Activated T-cell treated with anti-CD3 and anti-CD28 coated beads, Interleukin-2, amount 50 U/mL, for 72 hours (primary cell): ENCODE measurements around the gene CCZ1B. TPM values are rescaled to one million over a fixed set of nuclear protein-coding genes. Genes with fewer than 3 reads are reported as not detected.
"Not testable (repeated sequence)": the region's sequence is repeated elsewhere in the genome, so short reads cannot be mapped to it uniquely, and the experiment has no call there.

ENCODE experiments used
- ATAC-seq, 2 donors: fragments of 150-1000 bp; cut with Tn5 transposase; replicated peaks in 1 of 2; 2 replicates each; pipeline ENCODE4 v1.10.0; 2021; ENCODE audit warnings: moderate library complexity in 2 of 2, mild to moderate bottlenecking in 1 of 2
- DNase-seq, 2 donors: peaks; one replicate each; pipeline ENCODE4 v3.0.0; 2021 to 2022; ENCODE audit warnings: mixed read lengths in 1 of 2
- H3K27ac Mint-ChIP-seq: one replicate; pipeline ENCODE4 v1.8.0; 2022; ENCODE audit warnings: mild to moderate bottlenecking, moderate library complexity, mixed read lengths
- H3K27me3 Mint-ChIP-seq: one replicate; pipeline ENCODE4 v1.8.0; 2022; ENCODE audit warnings: low read depth, mixed read lengths
- H3K36me3 Mint-ChIP-seq, 2 donors: one replicate each; pipeline ENCODE4 v1.8.0; 2022; ENCODE audit warnings: mixed read lengths in 2 of 2, mild to moderate bottlenecking in 1 of 2; ENCODE audit not compliant: insufficient read depth in 2 of 2
- H3K4me1 Mint-ChIP-seq: one replicate; pipeline ENCODE4 v1.8.0; 2022; ENCODE audit warnings: low read depth, mixed read lengths
- H3K4me3 Mint-ChIP-seq, 2 donors: one replicate each; pipeline ENCODE4 v1.8.0; 2022; ENCODE audit warnings: mild to moderate bottlenecking in 2 of 2, mixed read lengths in 2 of 2, moderate library complexity in 2 of 2
- H3K9me3 Mint-ChIP-seq, 2 donors: one replicate each; pipeline ENCODE4 v1.8.0; 2022; ENCODE audit warnings: mixed read lengths in 2 of 2
- total RNA-seq, 2 donors: library from RNA; stranded (reverse); gene quantifications; one replicate each; pipeline ENCODE4 v1.2.3, GENCODE V29; 2022

Gene CCZ1B
- total RNA-seq, 2 donors from 2014 or later: 70.9 to 108 TPM

GRCh38 chr7:6821622-6822021, 4.5 kb downstream of the CCZ1B start:
- H3K27me3 Mint-ChIP-seq, ATAC-seq, H3K27ac Mint-ChIP-seq, DNase-seq, H3K4me3 Mint-ChIP-seq, H3K9me3 Mint-ChIP-seq, H3K4me1 Mint-ChIP-seq: not testable (repeated sequence)
- H3K36me3 Mint-ChIP-seq: peaks cover 7 to 12% of the 10 kb centered on the region in 2 donors

GRCh38 chr7:6815470-6815869, 10.6 kb downstream of the CCZ1B start:
- not testable (repeated sequence) for H3K4me1 Mint-ChIP-seq, ATAC-seq, H3K27ac Mint-ChIP-seq, H3K36me3 Mint-ChIP-seq, H3K4me3 Mint-ChIP-seq, H3K27me3 Mint-ChIP-seq, DNase-seq, H3K9me3 Mint-ChIP-seq

GRCh38 chr7:6813011-6813410, 13.1 kb downstream of the CCZ1B start:
- H3K27ac Mint-ChIP-seq, H3K4me3 Mint-ChIP-seq, H3K4me1 Mint-ChIP-seq, H3K36me3 Mint-ChIP-seq, H3K9me3 Mint-ChIP-seq, H3K27me3 Mint-ChIP-seq, DNase-seq, ATAC-seq: not testable (repeated sequence)

GRCh38 chr7:6807959-6808358, 18.1 kb downstream of the CCZ1B start:
- H3K36me3 Mint-ChIP-seq, DNase-seq, H3K4me1 Mint-ChIP-seq, H3K4me3 Mint-ChIP-seq, H3K9me3 Mint-ChIP-seq, H3K27ac Mint-ChIP-seq, H3K27me3 Mint-ChIP-seq, ATAC-seq: not testable (repeated sequence)

- peak in 1 of 2 donors; percentile 82 for ATAC-seq
- not testable (repeated sequence) for H3K9me3 Mint-ChIP-seq
Measured at GRCh38 chr7:6807393-6807918, 18.6 kb downstream of the CCZ1B start.

GRCh38 chr7:6800331-6800730, 25.7 kb downstream of the CCZ1B start:
- not testable (repeated sequence) for H3K27ac Mint-ChIP-seq, H3K4me1 Mint-ChIP-seq, H3K9me3 Mint-ChIP-seq, H3K4me3 Mint-ChIP-seq, H3K27me3 Mint-ChIP-seq, DNase-seq, H3K36me3 Mint-ChIP-seq
- ATAC-seq: peak; percentile 69 to 72

More at GRCh38 chr7:6807393-6807918, 18.6 kb downstream of the CCZ1B start:
- H3K27me3 Mint-ChIP-seq, H3K4me3 Mint-ChIP-seq, H3K27ac Mint-ChIP-seq, H3K4me1 Mint-ChIP-seq, H3K36me3 Mint-ChIP-seq, DNase-seq: not testable (repeated sequence)

- peak; percentile 85 to 90 for ATAC-seq
- H3K36me3 Mint-ChIP-seq, H3K4me3 Mint-ChIP-seq, H3K27ac Mint-ChIP-seq, DNase-seq, H3K27me3 Mint-ChIP-seq, H3K4me1 Mint-ChIP-seq, H3K9me3 Mint-ChIP-seq: not testable (repeated sequence)
Measured at GRCh38 chr7:6799887-6800286, 26.2 kb downstream of the CCZ1B start.

- not testable (repeated sequence) for H3K4me1 Mint-ChIP-seq, H3K9me3 Mint-ChIP-seq, H3K27ac Mint-ChIP-seq, ATAC-seq, H3K36me3 Mint-ChIP-seq, H3K27me3 Mint-ChIP-seq, DNase-seq, H3K4me3 Mint-ChIP-seq
Measured at GRCh38 chr7:6798047-6798446, 28.0 kb downstream of the CCZ1B start.

GRCh38 chr7:6797218-6797617, 28.9 kb downstream of the CCZ1B start:
- H3K9me3 Mint-ChIP-seq, H3K4me1 Mint-ChIP-seq, ATAC-seq, H3K27ac Mint-ChIP-seq, H3K4me3 Mint-ChIP-seq, H3K36me3 Mint-ChIP-seq, DNase-seq, H3K27me3 Mint-ChIP-seq: not testable (repeated sequence)

- not testable (repeated sequence) for H3K4me1 Mint-ChIP-seq, H3K36me3 Mint-ChIP-seq, H3K4me3 Mint-ChIP-seq, H3K27me3 Mint-ChIP-seq, ATAC-seq, DNase-seq, H3K9me3 Mint-ChIP-seq, H3K27ac Mint-ChIP-seq
Measured at GRCh38 chr7:6794276-6794675, 31.8 kb downstream of the CCZ1B start.

GRCh38 chr7:6792113-6792872, 33.8 kb downstream of the CCZ1B start:
- H3K36me3 Mint-ChIP-seq, H3K4me1 Mint-ChIP-seq, H3K9me3 Mint-ChIP-seq, DNase-seq, H3K27ac Mint-ChIP-seq, H3K27me3 Mint-ChIP-seq, ATAC-seq, H3K4me3 Mint-ChIP-seq: not testable (repeated sequence)

GRCh38 chr7:6789353-6789752, 36.7 kb downstream of the CCZ1B start:
- H3K4me3 Mint-ChIP-seq, ATAC-seq, H3K27ac Mint-ChIP-seq, H3K36me3 Mint-ChIP-seq, H3K4me1 Mint-ChIP-seq, H3K9me3 Mint-ChIP-seq, H3K27me3 Mint-ChIP-seq, DNase-seq: not testable (repeated sequence)

GRCh38 chr7:6781581-6781980, 44.5 kb downstream of the CCZ1B start:
- not testable (repeated sequence) for DNase-seq, H3K9me3 Mint-ChIP-seq, ATAC-seq

GRCh38 chr7:6761186-6761585, 64.9 kb downstream of the CCZ1B start:
- not testable (repeated sequence) for H3K27ac Mint-ChIP-seq, H3K4me1 Mint-ChIP-seq, H3K4me3 Mint-ChIP-seq, ATAC-seq, H3K27me3 Mint-ChIP-seq, H3K9me3 Mint-ChIP-seq, DNase-seq, H3K36me3 Mint-ChIP-seq

More at GRCh38 chr7:6781581-6781980, 44.5 kb downstream of the CCZ1B start:
- H3K4me1 Mint-ChIP-seq, H3K27ac Mint-ChIP-seq, H3K4me3 Mint-ChIP-seq, H3K36me3 Mint-ChIP-seq, H3K27me3 Mint-ChIP-seq: not testable (repeated sequence)
